SW480 (cell line): ENCODE measurements around the gene TRIM72.
"Not testable (repeated sequence)": the region's sequence is repeated elsewhere in the genome, so short reads cannot be mapped to it uniquely, and the experiment has no call there.

Experiments
- DNase-seq: peaks from one replicate; pipeline ENCODE4 v3.0.0-alpha.2; 2016; ENCODE audit warnings: low spot score

Gene TRIM72

GRCh38 chr16:31190818-31191444 is 23.0 kb upstream of the TRIM72 start:
- DNase-seq: no peak

- DNase-seq: no peak
Observed at GRCh38 chr16:31191697-31192428, 22.1 kb upstream of the TRIM72 start.

GRCh38 chr16:31192856-31193642 is 20.9 kb upstream of the TRIM72 start:
- DNase-seq: no peak

GRCh38 chr16:31193874-31194273 is 20.0 kb upstream of the TRIM72 start:
- DNase-seq: no peak

- DNase-seq: no peak
Observed at GRCh38 chr16:31194898-31195297, 19.0 kb upstream of the TRIM72 start.

GRCh38 chr16:31195861-31196260 is 18.1 kb upstream of the TRIM72 start:
- not testable (repeated sequence) for DNase-seq

- DNase-seq: no peak
Observed at GRCh38 chr16:31196324-31197088, 17.4 kb upstream of the TRIM72 start.

GRCh38 chr16:31198207-31198882 is 15.6 kb upstream of the TRIM72 start:
- DNase-seq: no peak

- DNase-seq: no peak
Observed at GRCh38 chr16:31199430-31200041, 14.4 kb upstream of the TRIM72 start.

- not testable (repeated sequence) for DNase-seq
Observed at GRCh38 chr16:31200111-31200510, 13.8 kb upstream of the TRIM72 start.

- DNase-seq: peak; percentile 19
Observed at GRCh38 chr16:31200821-31201568, 12.9 kb upstream of the TRIM72 start.

- peak; percentile 39 for DNase-seq
Observed at GRCh38 chr16:31201582-31202413, 12.1 kb upstream of the TRIM72 start.

GRCh38 chr16:31202414-31203375 is 11.2 kb upstream of the TRIM72 start, which contains the start of gene PYCARD:
Gene PYCARD, minus strand, starts transcription at chr16:31202760. Its CDS starts 70 bp downstream, at chr16:31202690.
- peak; percentile 16 for DNase-seq

- no peak for DNase-seq
Observed at GRCh38 chr16:31204871-31205666, 8.8 kb upstream of the TRIM72 start.

GRCh38 chr16:31206776-31207175 is 7.1 kb upstream of the TRIM72 start:
- no peak for DNase-seq

GRCh38 chr16:31213342-31213741 is 577 bp upstream of the TRIM72 start:
- DNase-seq: no peak

GRCh38 chr16:31214708-31215286 is 878 bp downstream of the TRIM72 start:
- DNase-seq: no peak
